Epithelial cell of prostate (primary cell): ENCODE results near the gene LRRC56.
A peak's percentile ranks its signal among the peaks of the same experiment; 100 is the strongest.

Experiments
- DNase-seq: peaks from one replicate; pipeline ENCODE4 v3.0.0-alpha.2; 2011; ENCODE audit warnings: low read depth, low spot score
- H3K27ac ChIP-seq: fragments of 450-650 bp; 2 replicates; pipeline ENCODE4 v1.5.1; 2017; ENCODE audit warnings: mild to moderate bottlenecking

LRRC56 gene

GRCh38 chr11:555227-555779 lies 18.0 kb downstream of the LRRC56 start:
- no peak overlapping the region for H3K27ac ChIP-seq
- no peak for DNase-seq

- no peak overlapping the region for H3K27ac ChIP-seq
- DNase-seq: no peak
These were observed 18.7 kb downstream of the LRRC56 start for GRCh38 chr11:555780-556661.

DNA sequence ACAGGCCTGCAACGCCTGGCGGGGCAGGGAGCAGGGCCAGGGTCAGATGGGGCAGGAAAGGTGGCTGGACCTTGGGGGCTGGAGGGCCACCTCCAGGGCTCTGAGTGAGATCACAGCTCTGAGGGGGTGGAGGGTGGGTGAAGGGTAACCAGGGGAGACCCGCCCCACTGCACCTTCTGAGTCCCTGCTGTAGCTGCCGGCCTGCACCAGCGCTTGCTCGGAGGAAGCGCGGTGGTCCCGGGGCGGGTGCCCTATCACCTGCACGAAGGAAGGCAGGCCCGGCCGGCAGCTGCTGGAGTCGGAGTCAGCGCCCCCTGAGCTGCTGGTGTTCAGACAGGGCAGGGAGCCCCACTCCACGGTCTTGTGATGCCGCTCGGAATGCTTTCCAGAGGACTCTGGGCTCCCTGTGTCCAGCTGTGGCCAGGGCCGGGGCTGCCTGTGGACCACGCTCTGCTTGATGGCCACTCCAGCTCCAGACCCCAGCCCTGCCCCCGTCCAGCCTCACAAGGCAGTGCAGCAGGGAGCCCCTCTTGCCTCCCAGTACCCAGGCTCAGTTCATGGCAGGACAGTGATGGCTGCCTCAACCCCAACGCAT lies 19.4 kb downstream of the LRRC56 start:
- DNase-seq: no peak
- no peak overlapping the region for H3K27ac ChIP-seq

DNA sequence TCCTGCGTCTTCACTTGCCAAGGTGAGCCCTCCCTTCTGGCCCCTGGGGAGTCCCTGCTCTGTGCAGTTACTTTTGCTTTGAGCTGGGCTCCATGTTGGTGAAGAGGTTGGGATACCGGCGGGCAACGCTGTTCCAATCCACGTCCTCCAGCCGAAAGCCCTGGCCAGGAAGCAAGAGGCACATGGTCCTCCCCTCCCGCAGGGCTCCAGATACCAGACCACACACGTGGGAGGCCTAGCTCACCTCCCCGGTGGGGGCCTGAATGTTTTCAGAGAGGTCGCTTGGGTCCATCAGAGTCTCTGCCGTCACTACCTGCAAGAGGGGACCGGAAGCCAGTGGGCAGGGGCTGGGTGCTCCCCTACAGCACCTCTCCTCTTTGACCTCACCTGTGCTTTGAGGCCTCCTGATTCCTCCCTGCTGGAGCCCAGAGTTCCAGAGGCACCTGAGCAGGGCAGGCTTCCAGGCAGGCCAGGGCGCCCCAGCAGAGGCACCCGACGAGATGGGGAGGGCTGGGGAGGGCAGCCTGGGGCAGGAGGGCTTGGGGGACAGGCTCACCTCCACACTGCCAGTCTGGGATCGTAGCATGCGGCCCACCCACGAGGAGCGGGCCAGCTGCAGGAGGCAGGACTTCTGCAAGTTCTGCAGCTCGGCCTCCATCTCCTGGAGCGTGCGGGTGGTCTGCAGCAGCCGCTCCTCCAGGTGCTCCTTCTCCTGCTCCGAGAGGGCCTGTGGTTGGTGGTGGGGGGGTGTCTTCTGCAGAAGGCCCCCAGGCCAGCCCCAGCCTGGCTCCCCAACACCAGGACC lies 20.2 kb downstream of the LRRC56 start:
- H3K27ac ChIP-seq: no peak overlapping the region
- no peak for DNase-seq

DNA sequence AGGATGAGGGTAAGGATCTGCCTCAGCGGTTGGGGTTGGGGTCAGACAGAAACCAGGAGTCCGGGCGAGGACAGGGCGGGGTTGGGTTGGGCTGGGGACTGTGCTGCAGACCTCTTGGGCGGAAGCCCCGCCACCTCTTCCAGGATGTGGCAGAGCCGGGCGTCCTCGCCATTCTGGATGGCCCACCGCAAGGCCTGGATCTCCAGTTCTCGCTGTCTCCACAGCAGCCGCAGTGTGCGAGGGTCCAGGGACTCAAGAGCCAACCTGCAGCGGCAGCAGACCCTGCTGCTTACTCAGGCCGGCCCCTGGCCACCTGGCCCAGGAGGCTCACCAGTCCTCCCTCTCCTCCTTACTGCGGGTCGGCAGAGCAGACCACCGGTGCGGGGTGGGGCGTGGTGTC lies 21.2 kb downstream of the LRRC56 start:
- no peak for DNase-seq
- no peak overlapping the region for H3K27ac ChIP-seq

GRCh38 chr11:559020-559620 lies 21.8 kb downstream of the LRRC56 start:
- no peak for DNase-seq
- H3K27ac ChIP-seq: no peak overlapping the region

DNA sequence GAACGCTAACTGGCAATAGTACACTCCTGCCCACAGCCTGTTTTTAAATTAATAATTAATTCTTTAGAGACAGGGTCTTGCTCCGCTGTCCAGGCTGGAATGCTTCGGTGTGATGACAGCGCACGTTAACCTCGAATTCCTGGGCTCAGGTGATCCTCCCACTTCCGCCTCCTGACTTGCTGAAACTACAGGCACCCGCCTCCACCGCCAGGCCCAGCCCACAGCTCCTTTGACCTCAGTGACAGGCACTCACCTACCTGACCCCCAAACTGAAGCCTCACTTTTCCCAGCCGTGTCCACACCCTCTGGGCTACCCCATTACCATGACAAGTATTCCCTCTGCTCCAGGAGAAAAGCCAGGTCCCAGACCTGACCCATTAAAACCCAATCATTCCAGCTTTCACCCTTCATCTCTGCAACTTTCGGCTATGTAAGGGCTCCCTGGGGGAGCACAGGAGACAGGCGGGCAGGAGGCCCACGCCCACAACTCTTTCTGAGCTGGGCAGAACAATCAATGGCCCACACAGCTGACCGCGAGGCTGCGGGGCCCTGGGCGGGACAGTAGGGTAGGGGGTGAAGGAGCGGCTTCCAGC lies 22.5 kb downstream of the LRRC56 start:
- no peak for DNase-seq
- H3K27ac ChIP-seq: peak overlapping the region; percentile 93

- H3K27ac ChIP-seq: peak within 1 kb of the TSS; percentile 93
- DNase-seq: no peak
These were observed 23.2 kb downstream of the LRRC56 start, which contains the start of the genes LMNTD2 and RASSF7 for GRCh38 chr11:560305-561147. Gene LMNTD2, minus strand, starts transcription at chr11:560738. Its CDS starts 22 bp downstream, at chr11:560716. Gene RASSF7, plus strand, starts transcription at chr11:560970. Its CDS starts 799 bp downstream, at chr11:561769.

- DNase-seq: no peak
- peak overlapping the region; percentile 93 for H3K27ac ChIP-seq
These were observed 24.0 kb downstream of the LRRC56 start for GRCh38 chr11:561148-562003.

DNA sequence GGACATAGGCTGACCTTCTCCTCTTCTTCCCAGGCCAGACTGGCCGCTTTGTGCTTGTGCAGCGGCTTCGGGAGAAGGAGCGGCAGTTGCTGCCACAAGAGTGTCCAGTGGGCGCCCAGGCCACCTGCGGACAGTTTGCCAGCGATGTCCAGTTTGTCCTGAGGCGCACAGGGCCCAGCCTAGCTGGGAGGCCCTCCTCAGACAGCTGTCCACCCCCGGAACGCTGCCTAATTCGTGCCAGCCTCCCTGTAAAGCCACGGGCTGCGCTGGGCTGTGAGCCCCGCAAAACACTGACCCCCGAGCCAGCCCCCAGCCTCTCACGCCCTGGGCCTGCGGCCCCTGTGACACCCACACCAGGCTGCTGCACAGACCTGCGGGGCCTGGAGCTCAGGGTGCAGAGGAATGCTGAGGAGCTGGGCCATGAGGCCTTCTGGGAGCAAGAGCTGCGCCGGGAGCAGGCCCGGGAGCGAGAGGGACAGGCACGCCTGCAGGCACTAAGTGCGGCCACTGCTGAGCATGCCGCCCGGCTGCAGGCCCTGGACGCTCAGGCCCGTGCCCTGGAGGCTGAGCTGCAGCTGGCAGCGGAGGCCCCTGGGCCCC lies 24.8 kb downstream of the LRRC56 start:
- peak overlapping the region; percentile 93 for H3K27ac ChIP-seq
- no peak for DNase-seq

DNA sequence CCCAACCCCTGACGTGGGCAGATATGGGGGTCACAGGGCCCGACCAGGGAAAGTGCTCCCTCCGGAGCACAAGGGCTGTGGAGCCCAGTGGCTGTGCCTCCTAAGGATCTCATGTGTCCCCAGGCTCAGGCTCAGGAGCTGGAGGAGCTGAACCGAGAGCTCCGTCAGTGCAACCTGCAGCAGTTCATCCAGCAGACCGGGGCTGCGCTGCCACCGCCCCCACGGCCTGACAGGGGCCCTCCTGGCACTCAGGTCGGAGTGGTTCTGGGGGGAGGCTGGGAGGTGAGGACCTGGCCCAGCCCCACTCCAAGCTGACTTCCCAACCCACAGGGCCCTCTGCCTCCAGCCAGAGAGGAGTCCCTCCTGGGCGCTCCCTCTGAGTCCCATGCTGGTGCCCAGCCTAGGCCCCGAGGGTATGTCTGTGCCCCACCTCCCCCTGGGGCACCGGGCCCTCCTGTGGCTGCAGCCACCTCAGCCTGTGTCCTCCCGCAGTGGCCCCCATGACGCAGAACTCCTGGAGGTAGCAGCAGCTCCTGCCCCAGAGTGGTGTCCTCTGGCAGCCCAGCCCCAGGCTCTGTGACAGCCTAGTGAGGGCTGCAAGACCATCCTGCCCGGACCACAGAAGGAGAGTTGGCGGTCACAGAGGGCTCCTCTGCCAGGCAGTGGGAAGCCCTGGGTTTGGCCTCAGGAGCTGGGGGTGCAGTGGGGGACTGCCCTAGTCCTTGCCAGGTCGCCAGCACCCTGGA lies 25.9 kb downstream of the LRRC56 start:
- H3K27ac ChIP-seq: peak overlapping the region; percentile 43
- no peak for DNase-seq

DNA sequence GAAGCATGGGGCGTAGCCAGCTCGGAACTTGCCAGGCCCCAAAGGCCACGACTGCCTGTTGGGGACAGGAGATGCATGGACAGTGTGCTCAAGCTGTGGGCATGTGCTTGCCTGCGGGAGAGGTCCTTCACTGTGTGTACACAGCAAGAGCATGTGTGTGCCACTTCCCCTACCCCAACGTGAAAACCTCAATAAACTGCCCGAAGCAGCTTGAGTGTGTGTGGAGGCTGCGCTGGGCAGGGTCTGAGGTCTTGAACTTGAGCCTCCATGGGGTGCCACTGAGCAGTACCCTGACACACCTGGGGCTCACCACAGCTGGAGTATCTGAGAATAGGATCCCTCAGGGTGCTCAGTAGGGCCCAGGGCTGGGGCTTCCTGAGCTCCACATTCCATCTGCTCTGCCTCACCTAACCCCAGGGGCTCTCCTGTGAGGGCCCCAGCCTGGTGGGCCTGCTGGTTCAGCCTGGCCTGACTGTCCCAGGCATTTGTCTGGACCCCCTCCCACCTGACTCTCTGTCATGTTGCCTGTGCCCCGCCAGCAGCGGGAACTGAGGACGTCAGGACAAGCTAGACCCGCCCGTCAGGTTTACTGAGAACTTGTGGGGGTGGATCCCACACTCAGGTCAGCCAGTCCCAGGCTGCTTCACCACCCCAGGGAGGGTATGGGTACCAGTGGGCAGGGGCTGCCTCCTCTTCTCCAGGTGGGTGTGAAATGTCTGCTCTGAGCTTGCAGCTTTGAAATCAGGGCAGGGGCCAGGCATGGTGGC lies 26.7 kb downstream of the LRRC56 start:
- DNase-seq: no peak
- H3K27ac ChIP-seq: peak overlapping the region; percentile 43

DNA sequence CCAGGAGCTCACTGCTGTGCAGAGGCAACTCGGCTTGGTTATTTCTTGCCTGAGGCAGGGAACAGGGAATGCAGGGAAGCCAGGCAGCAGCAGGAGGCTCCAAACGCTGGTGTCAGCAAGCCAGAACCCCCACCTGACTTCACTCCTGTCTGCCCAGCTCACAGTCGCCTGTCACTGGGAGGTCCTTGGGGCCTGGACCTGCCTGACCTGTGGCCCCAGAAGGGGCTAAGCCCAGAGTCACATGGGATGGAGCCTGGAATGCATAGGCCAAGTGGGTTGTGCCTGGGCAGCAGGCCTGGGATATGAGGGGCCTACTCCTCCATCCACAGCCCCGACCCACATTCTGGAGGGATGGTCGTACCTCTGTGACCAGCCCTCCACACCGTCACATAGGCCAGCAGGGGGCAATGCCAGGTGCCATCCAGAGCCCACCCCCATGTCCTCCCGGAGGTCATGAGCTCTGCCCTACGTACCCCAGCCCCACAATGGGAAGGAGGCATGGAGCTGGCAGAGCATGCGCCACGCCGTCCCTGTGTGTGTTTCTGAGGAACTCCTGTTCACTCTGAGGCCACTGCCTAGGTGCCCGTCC lies 28.7 kb downstream of the LRRC56 start:
- H3K27ac ChIP-seq: peak overlapping the region; percentile 3

DNA sequence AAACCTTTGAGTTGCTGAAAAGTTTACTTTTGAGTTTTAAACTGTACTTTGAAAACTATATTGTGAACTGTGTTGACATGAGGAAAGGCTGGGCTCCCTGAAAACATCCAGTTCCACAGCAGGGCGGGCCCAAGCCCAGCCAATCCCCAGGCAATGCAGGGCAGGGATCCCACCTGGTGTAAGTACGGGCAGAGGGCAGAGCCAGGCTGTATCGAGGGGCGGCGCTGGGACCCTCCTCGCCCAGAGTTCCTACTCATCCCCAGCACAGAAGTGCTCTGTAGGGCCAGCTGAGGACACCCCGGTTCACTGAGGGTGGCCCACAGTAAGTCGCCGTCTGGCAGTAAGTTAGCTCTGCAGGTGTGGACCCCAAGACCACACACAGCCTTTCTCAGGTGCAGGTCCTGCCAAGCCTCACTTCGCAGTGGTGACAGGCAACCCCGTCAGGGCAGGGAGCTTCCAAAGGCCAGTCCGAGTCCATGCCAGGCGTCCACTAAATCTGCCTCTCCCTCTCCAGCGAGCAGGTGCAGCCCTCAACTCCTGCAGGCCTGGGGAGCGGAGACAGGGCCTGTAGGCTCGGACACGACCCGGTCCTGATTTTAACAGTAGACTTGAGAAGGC lies 29.8 kb downstream of the LRRC56 start:
- H3K27ac ChIP-seq: peak overlapping the region; percentile 73
- DNase-seq: no peak

More for the DNA sequence above, 28.7 kb downstream of the LRRC56 start:
- no peak for DNase-seq

DNA sequence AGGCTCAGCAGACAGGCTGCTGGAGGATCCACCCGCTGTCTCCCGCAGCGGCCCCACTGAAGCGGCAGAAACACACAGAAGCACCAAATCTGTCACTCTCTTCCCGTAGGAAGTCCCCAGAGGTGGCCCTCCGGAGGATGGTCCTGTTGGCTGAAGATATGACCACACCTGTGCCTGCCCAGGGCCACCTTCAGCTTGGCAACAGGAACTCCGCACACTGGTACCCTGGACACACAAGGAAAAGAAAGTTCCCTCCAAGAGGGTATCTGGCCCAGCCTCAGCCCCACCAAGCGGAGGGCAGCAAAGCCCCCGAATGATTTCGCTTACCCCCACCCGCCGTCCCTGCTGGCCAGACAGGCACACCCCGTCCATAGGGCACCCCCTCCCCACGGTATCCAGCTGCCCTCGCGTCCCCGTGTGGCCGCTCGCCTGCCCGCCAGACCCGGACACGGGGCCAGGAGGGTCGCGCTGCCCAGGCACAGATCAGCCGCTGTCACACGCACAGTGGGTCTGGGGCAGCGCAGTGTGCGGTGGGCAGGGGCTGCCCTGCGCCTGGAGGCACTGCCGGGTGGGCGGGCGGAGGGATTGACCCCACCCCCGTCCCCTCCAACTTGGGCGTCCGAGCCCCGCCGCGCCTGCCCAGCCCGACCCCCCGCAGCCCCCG lies 30.4 kb downstream of the LRRC56 start:
- peak overlapping the region; percentile 73 for H3K27ac ChIP-seq
- DNase-seq: no peak
